ENCODE results near the gene ESYT2.

ESYT2 gene

GRCh38 chr7:158740657-158741293 lies 88.5 kb downstream of the ESYT2 start:
- DNase-seq = no peak

DNA sequence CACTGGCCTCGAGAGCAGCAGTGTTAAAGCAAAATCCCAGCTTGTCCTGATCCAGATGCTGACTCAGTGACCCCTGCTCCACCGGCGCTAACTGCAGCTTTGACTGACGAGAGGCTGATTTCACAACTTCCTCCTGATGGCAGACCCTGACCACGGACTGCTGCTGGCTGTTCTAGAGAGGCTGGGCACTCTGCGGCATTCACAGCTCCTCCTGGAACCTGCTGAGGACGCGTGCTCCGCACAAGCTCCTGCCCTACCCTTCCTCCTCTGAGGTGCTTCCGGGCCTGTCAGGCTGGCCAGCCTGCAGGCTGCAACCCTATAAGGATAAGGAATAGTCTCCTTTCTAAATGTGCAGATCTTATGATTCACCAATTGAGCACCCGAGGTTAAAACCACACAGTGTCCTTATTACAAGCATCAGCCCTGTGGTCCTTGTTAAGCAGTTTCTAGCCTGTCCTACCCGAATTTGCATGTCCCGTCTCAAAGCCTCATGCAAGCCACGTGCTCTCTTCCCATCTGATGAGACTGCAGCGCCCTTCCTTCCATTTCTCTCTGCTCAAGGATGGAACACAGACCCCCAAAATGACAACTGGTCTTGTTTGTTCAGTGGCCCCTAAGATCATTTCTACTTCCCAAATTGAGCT lies 89.2 kb downstream of the ESYT2 start:
- peak; percentile 71 for DNase-seq

DNA sequence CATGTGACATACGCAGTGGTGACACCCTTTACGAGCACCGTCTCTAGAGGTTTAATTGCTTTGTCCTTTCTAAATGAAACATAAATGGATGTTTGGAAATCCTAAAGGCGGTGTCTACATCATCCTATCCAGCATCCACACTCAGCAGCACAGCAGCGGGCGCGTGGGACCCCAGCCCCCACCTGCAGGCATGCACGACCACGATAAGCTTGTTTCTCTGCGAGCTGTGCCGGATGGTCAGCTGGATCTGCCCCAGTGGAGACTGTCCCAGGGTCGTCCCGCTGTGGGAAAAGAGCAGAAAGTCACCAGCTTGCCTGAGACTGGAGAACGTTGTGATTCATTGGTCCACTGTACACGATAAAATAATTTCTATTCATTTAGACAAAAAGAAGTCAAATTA lies 90.5 kb downstream of the ESYT2 start:
- no peak for DNase-seq

DNA sequence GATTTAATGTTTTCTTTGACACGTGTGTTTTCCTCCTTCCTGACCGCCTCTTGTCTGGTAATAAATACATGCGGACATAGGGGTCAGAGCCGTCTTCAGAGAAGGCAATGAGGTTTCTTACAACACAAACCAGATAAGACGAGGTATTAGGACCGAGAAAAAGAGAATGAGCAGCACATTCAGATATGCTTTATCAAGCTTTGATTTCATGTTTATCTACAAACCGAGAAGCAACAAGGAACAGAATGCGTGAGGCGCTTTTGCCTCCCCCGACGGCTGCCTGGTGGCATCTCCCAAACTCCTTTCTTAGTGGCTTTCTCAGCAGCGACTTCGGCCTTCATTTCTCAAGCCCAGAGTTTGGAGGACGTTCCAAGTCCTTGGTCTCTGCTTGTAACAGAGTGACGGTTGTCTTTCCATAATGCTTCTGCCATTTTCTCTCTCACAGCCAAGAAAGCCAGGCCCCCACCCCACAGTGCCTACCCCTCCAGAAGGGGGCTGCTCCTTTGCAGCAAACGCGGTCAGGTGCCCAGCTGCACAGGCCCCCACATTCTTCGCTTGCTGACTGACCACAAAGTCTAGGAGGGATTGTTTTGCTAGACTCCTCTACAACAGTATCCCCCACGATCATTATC lies 92.1 kb downstream of the ESYT2 start:
- no peak for DNase-seq

GRCh38 chr7:158735935-158736334 lies 93.4 kb downstream of the ESYT2 start:
- DNase-seq = no peak

GRCh38 chr7:158734861-158735260 lies 94.4 kb downstream of the ESYT2 start:
- DNase-seq = peak; percentile 73

DNA sequence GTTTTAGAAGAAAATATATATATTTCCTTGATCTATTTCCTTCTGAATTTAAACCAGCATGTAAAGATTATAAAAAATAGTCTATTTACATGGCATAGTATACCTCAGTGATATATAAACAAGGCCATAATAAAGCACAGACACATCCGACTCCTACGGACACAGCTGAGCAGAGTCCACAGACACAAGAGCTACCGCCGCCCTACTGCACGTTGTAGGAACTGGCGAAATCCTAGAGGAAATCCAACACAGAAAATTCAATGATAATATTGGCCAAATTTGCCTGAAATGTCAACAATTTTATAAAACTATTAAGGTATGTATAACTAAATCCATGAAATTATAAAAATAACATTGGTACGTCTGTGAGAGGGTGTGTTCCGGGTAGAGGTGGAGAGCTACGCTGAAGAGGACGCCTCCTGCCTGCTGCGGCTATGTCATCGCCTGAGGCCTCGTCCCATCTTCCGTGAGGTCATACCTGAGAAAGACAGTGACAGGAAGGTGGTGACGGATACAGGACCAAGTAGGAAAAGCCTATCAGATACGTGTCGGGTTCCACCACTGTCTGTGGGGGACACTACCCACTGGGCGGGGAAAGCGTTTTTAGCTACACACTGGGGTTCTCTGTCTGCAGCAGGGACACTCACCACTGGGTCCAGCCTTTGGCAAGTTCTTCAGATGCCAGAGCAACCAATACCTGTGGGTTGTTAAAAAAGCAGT lies 95.4 kb downstream of the ESYT2 start:
- DNase-seq = no peak

GRCh38 chr7:158733220-158733519 lies 96.1 kb downstream of the ESYT2 start:
- no peak for DNase-seq

DNA sequence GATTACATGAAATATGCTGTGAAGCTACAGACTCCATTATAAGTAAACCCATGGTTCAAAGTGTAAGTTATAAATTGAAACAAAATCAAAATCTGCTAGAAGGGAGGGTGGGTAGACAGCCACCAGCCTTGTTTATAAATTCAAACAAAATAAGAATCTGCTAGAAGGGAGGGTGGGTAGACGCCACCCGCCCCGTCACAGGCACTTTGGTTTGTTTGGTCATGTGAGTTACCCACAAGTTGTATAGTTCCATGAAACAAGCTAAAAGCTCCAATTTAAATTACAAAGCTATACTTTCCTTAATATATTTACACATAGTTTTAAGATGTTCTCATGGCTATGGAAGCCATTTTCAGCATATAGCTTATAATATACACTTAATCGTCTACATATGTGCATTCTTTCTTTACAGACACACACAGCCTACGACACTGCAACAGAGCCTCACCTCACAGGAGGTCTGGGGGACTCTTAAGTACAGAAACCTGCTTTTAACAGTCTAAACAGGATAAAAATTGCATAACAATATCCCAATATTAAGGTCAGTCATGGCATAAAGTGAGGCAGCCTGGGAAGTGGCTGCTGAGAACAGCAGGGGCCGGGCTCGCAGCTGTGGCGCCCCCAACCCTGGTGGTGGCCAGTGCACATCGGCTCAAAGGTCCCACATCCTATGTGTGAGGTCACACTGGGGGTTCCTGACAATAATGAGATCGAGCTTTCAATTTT lies 96.7 kb downstream of the ESYT2 start:
- no peak for DNase-seq

DNA sequence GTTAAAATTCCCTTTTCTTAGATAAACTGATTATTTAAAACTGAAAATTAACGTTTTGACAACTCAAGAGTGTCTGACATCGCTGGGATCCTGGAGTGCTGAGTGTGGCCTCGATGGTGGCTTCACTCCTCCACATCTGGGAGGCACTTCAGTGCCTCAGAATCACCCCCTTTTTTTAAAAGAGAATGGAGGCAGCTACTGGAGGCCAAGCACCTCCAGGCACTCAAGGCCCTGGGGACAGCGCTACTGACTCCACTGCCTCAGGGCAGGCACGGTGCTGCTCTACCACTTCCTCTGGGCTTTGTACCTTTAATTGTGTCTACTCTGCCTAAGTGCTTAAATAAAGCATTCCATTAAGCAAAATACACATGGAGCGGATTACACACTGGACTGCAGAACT lies 97.5 kb downstream of the ESYT2 start:
- no peak for DNase-seq

DNA sequence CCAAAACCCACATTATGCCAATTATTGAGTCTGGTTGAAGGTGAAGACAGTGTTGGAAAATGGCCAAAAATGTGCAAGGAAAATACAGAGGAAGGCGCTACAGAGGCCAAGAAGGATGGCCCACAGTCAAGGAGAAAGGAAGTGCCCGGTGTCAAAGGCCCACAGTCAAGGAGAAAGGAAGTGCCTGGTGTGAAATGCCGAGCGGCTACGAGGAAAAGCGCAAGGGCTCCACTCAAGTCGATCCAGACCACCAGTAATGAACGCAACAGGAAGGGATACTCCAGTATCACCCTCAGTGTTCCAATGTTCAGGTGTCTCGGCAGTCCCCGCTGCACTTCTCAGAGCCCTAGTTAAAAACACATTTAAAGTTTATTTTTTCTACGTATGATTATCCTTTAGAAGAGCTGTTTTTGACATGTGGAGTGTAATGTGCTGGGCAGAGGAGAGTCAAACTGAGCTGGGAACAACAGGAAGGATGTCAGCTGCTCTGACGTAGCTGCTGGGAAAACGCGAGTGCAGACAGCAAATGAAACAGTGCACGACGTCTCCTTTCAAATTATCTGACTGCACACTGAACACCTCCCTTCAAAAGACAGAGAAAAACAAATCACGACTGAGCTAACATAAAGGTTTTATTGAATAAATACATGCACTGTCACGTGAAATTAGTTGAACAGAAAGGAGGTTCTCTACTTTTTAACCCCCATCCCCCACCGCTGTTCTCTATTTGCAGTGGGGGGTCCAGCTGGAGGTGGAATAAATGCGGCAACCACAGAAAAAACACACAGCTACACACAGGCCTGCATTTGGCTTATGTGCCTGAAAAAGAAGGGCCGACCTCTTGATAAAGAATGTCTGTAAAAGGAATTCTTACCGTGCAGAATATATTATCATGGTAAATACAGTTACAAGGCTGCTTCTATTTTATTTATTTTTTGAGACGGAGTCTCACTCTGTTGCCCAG lies 98.6 kb downstream of the ESYT2 start:
- no peak for DNase-seq

DNA sequence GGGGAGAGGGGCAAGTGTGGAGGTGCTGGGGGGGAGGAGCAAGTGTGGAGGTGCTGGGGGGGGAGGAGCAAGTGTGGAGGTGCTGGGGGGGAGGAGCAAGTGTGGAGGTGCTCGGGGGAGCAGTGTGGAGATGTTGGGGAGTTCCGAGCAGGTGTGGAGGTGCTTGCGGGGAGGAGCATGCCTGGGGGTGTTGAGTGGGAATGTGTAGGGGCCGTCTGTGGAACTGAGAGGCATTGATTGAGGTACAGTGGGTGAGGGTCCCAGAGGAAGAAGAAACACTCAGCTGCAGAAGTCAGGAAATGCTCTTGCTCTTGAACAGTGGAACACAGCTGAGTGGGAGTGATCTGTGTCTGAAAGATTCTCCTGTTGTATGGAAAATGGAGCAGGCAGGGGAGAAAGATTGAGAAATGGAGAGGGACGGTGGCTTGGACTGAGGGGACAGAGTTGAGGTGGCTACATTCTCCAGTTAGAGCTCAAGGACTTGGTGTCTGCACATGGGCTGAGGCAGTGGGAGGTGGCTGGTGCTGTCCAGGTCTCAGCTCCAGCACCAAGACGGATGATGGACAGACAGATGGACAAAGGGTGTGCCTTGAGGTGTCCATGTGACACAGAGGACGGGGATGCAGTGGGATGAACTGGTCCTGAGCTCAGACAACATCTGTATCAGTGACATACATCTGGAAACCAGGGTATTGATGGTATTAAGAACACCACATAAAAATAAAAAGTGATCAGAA lies 99.5 kb downstream of the ESYT2 start:
- DNase-seq = no peak

DNA sequence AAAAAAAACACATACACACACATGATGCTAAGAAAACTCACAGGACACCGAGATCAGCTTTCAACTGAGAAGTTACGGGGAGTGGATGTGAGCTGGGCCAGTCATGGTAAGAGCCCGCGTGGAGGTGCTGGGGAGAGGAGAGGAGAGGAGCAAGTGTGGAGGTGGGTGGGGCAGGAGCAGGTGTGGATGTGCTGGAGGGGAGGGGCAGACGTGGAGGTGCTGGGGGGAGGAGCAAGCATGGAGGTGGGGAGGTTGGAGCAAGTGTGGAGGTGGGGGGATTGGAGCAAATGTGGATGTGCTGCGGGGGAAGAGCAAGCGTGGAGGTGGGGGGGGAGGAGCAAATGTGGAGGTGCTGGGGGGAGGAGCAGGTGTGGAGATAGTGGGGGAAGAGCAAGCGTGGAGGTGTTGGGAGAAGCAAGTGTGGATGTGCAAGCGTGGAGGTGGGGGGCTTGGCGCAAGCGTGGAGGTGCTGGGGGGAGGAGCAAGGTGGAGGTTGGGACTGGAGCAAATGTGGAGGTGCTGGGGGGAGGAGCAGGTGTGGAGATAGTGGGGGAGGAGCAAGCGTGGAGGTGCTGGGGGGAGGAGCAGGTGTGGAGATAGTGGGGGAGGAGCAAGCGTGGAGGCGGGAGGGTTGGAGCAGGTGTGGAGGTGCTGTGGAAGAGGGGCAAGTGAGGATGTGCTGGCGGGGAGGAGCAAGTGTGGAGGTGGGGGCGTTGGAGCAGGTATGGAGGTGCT lies 100.2 kb downstream of the ESYT2 start:
- DNase-seq = no peak

GRCh38 chr7:158727690-158728089 lies 101.6 kb downstream of the ESYT2 start:
- no peak for DNase-seq

GRCh38 chr7:158726277-158726807 lies 103.0 kb downstream of the ESYT2 start:
- no peak for DNase-seq

GRCh38 chr7:158725506-158725800 lies 103.9 kb downstream of the ESYT2 start:
- DNase-seq = no peak

- DNase-seq = no peak
Observed at GRCh38 chr7:158724658-158725505, 104.4 kb downstream of the ESYT2 start.

DNA sequence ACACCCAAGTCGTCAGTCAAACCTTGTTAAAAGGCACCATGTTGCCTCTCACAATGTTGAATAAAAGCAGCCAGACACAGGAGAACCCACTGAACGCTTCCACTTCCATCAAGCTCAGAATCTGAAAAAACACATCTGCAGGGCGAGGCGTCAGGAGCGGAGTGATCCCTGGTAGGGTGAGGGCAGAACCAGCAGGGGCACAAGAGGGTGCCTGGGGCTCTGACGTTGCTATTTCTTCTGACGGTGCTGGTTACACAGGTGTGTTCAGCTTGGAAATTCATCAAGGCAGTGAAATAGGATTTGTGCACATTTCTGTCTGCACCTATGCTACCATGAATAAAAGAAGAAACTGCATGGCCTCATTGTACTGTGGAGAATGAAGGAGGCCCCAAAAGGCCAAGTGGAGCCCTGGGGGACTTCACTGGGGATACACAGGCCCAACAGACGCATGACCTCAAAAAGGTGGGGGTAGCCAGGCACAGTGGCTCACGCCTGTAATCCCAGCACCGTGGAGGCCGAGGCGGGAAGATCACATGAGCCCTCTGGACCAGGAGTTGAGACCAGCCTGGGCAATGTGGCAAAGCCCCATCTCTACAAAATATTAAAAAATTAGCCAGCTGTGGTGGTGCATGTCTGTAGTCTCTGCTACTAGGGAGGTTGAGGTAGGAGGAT lies 105.5 kb downstream of the ESYT2 start:
- no peak for DNase-seq

GRCh38 chr7:158723266-158723665 lies 106.0 kb downstream of the ESYT2 start:
- no peak for DNase-seq

Measured in suppressor macrophage treated with lipopolysaccharide for 4 hours (primary cell).